Hindlimb muscle (tissue), 1 donor: Measurements from ENCODE around the gene SLAMF9. TPM values are rescaled to one million over a fixed set of nuclear protein-coding genes. Genes with fewer than 3 reads are reported as not detected.
"Not testable (repeated sequence)": the region's sequence is repeated elsewhere in the genome, so short reads cannot be mapped to it uniquely, and the experiment has no call there.

Experiments used
- DNase-seq: peaks from one replicate; pipeline ENCODE4 v3.0.0-alpha.2; 2013
- polyA plus RNA-seq: library from polyadenylated mRNA; unstranded; fragments of 120-200 nt; gene quantifications from one replicate; pipeline ENCODE4 v1.2.1, GENCODE V29; 2013; ENCODE audit not compliant: insufficient read length

Gene SLAMF9
- polyA plus RNA-seq, 1 donor: not detected

DNA sequence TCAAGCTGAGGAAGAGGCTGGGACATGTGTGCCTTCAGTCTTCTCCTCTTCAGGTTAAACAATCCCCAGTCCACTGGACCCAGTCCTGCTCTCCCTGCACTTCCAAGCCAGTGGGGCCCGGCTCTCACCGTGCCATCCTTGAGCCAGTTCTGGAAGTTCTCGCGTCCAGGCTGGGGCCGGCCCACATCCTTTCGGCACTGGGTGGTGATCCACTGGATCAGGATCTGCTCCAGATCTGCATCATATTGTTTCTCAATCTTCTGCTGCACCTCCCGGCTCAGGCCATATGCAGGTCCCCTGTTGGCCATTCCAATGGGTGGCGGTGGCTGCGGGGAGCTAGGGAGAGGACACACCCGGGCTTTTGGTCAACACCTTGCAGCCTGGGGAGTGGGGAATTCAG is 33.8 kb downstream of the SLAMF9 start:
- no peak for DNase-seq

DNA sequence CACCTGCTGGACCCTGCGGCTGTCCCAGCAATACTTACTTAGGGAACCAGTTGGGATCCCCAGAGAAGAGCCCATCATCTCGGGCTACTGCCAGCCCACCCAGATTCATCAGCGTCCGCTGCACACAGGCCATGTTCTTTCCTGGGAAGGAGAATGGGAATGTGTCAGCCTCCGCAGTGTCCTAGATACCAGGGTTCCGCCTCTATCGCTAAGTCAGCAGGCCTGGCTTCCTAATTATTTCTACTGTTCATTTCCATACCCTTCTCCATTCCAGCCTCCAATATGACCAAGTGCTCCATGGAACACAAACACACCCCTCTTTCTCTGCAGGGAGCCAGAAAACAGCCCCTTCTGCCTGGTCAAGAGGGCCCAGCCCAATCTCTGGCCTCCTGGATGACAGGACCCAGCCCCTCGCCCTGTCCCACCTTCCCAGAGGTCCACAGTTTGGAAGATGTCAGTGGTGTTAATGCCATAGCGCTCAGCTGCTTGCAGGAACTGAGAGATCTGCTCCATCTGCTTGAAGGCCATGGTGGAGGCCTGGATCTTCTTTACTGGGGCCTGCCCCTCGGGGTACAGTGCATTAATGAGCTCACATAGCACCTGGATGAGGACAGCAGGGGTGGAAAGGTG is 34.7 kb downstream of the SLAMF9 start:
- no peak for DNase-seq

DNA sequence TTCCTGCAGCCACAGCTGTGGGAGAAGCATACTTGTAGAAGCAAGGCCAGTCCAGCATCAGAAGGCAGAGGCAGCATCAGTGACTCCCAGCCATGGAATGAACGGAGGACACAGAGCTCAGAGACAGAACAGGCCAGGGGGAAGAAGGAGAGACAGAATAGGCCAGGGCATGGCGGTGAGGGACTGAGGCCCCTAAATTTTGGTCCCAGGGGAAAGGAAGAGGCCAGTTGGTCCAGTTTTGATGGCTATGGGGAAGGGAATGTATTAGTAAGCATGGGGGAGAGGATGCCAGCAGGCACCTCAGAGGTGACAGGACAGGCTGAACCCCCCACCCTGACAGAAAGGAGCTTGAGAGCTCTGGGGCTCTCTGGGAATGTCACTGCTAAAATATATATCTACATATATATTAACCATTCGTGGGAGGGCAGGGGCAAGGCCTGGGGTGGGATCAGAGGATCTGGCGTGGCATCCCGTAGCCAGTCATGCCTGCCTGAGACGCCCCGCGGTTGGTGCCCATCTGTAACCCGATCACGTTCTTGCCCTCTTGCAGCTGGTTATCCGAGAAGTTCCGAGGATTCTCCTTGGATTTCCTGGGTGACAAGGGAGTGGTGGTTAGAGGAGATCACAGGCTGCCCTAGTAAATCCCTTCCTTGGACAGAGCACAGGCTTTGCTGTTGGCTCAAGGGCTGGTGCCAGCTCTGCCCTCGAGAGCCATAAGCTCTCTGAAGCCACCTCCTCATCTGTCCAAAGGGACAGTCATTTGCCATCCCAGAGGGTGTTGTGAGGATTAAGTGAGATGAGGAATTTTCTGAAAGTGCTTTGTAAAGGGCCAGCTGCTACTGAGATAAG is 35.5 kb downstream of the SLAMF9 start:
- no peak for DNase-seq

DNA sequence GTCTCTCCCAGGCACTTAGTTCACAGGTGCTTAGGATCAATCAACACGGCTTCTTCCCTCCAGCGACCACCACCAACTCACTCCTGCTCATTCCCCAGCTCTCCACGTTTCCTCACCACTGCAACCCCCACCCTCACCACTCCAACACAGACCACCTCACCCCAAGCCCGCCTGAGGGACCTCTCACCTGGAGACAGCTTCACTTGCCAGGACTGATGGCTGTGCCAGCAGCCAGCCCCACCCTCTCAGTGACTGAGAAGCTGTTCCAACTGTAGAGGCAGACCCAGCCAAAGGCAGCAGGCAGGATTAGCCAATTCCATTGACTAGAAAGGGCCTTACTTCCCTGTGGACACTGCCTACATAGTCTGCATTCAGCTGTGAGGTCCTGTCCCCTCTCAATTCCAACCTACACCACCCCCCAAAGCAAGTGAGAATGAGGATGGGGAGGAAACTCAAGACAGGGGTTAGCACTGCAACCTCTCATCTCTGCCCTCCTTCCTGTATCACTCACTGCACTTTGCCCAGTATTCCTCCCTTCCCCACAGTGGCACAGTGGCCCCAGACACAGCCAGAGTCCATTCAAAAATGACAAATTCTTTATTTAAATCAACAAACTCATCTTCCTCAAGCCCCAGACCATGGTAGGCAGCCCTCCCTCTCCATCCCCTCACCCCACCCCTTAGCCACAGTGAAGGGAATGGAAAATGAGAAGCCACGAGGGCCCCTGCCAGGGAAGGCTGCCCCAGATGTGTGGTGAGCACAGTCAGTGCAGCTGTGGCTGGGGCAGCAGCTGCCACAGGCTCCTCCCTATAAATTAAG is 36.3 kb downstream of the SLAMF9 start:
- DNase-seq: no peak

DNA sequence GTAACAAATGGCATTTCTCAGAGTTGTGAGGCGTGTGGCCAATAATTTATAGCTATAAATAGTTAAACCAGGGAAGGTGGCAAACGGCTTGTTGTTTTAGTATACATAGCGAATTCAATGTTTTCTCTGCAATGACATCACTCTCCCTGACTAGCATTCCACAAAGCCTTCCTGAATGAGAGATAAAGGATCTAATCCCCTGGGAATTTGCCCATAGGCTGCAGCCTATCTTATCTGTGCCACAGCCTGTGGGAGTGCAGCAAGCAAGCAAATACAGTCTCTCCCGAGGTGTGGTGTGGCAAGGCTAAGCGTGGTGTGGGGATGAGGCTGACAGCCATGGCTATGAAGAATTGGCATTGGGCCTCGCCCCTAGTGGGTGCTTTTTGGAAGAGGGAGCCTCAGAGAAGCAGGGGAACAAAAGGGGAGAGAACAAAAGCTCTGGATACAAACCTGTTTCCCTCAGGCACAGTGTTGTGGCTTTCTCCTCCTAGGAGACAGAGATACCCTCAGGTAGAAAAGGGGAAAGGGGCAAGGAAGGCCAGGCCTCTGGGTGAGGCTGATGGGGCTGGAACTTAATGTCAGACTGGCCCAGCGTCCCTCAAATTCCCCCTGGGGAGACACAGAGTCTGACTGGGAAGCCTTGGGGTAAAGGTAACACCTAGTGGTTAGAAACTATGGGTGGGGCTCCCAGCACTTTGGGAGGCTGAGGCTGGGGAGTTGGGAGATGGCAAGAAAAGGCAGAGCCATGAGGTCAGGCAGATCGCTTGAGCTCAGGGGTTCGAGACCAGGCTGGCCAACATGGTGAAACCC is 37.6 kb downstream of the SLAMF9 start:
- no peak for DNase-seq

DNA sequence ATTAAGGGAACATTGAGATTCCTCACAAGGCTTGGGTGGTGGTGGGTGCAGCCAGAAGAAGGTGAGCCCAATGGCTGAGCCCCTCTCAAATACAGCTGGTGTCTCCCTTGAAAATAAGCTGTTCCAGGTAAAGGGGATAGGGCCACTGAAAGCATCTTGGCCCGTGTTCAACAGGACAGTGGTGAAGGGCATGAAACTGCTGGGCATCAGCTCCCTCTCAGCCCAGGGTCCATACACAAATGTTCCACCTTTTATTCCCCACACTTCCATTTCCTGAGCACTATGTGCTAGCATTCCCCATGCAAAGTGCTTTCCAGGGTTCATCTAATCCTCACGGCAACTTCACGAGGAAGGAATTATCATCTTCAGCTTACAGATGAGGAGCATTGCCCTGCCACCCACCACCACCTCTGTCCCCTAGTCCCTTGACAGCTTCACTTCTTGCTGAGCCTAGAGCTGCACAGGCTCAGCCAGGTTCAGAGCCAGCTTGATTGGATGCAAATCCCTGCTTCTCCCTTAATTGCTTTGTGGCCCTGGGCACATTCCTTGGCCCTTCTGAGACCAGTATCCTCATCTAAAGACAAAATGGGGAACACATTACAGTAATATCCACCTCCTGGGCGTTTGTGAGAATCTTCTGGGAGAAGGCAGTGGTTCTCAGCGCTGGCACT is 38.3 kb downstream of the SLAMF9 start:
- no peak for DNase-seq

DNA sequence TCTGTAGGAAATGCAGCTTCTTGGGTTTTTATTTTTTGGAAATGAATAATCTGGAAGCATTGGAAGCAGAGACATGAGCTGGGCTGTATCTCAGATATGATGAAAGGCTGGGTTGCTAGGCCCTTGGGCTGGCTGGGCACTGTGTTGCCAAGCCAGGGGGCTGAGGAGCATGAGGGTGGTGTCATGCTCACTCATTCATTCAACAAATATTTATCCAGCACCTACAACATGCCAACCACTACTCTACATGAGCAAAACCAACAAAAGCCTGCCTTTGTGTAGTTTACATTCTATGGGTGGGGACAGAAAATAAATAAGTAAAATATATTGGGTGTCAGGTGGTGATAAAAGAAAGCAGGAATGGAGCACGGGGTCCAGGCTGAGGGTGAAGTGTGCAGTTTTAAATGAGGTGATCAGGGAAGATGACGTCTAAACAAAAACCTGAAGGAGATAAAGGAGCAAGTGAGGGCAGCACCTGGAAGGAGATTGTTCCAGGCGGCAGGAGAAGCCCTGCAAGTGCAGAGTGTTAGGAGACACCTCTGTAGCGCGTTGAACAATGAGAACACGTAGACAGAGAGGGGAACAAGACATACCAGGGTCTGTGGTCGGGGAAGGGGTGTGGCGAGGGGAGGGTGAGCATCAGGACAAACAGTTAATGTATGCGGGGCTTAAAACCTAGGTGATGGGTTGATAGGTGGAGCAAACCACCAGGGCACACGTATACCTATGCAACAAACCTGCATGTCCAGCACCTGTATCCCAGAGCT is 39.6 kb downstream of the SLAMF9 start:
- DNase-seq: no peak

DNA sequence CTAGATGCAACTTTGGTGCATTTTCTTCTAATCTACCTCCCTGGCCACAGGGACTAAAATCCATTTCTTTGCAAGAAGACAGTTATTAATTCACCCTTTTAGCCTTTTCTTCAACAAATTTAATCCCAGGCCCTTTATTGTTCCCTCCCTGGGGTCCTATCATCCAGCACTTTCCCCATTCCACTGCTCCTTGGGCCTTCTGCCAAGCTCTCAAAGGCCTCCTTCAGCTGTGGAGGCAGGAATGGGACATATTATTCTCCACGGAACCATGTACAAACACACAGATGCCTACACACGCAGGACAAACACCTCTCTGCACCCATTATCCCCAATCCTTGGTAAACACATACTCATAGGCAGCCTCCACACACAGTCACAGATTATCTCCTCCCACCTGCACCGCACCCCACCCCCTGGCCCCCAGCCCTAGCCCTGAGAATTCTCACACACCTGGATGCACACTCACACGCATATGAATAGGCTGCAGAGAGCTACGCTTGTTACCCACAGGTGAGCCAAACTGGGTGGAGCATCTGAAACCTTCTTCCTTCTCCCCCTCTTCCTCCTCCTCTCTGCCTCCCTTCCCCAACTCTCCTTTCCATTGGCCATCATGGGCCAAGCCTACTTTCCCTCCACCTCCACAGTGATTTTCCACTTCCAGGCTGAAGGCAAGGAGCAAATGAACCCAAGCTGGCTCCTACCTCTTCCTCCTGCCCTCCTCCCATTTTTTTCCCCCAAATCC is 40.4 kb downstream of the SLAMF9 start:
- no peak for DNase-seq

DNA sequence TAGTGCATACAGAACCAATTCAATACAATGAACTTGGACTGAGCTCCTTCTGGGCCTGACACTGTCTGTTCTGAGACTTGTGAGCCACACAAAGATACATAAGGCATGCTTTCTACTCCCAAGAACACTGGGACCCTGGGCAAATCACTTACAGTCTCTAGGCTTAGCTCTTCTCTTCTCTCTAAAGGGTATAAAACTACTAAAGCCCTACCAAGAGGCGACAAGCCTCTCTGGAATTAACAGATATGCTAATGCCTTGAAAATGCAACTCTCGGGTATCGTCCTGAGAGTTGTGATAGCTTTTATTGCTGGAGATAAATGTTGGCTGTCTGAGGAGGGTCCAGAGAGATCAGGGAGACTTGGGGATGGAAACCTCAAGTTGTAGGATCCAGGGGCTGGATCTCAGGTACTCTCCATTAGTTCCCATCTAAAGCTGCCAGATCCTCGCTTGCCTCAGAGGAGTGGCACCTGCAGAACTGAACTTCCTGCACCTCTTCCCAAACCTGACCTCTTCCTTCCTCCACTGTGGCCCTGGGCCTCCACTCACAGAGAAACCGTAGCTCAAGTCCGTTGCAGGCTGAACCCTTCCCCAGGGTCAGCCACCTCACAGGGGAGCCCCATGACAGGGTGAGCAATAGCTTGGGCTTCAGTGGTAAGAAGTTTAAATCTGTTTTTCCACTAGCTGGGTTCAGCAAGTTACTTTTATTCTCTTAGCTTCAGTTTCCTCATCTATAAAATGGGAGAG is 42.5 kb downstream of the SLAMF9 start:
- no peak for DNase-seq

DNA sequence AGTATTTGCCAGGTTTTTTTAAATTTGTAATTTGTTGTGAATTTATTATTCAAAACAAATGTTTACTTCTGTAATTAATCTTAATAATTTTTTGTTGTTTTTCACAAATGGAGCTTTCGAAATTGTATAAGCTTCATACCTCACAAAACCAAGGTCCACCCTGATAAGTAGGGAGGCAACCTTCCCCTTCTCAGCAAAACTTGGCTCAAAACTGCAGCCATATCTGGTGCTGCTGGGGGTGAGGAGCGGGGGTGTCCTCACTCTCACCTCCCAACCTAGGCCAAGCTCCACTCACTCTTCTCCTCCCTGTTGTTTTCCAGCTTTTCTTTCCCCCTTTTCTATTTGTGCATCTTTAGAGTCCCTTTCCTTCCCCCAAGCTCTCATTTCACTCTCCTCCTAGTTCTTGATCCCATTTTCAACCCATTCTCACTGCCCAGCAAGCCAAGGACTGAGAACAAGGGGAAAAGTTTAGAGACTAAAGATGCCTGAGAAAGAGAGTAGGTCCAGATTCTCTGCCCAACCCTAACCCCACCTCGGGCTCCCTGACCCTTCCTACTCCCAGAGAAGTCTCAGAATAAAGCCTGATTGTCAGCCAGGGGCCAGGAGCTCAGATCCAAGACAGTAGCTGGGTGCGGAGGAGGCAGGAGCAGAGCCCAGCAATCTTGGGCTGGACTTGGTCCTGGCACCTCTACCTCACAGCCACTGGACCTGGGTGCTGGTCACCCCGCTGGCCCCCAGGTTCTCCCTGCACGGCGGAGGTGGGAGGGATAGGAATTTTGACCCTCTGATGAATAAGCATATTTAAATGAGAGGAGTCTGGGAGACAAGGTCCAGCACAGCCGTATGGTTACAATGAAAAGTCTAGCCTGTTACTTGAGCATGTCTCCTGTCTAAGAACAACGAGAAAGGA is 45.8 kb downstream of the SLAMF9 start:
- no peak for DNase-seq

DNA sequence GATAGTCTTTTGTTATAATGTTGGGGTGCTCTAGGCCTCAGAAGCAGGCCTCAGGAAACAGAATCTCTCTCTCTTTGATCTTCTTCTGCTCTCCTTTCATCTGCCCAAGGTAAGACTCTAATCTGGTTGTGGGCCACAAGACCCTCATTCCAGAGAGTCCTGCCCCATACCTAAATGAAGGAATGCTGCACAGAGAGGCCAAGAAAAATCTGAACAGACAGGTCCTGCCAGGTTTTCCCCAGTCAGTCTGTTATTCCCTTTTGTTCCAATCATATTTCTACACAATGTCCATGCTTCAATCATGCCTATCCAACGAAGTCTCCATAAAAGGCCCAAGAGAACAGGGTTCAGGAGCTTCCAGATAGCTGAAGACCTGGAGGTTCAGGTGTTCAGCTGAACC is 47.1 kb downstream of the SLAMF9 start:
- DNase-seq: no peak

DNA sequence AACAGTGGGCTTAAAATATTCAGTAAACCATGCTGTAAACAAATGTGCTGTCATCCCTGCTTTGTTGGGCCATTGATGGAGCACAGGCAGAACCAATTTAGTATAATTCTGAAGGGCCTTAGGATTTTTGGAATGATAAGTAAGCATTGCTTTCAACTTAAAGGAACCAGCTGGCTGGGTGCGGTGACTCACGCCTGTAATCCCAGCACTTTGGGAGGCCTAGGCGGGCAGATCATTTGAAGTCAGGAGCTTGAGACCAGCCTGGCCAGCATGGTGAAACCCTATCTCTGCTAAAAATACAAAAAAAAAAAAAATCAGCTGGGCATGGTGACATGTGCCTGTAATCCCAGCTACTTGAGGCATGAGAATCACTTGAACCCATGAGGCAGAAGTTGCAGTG is 50.0 kb downstream of the SLAMF9 start:
- not testable (repeated sequence) for DNase-seq

DNA sequence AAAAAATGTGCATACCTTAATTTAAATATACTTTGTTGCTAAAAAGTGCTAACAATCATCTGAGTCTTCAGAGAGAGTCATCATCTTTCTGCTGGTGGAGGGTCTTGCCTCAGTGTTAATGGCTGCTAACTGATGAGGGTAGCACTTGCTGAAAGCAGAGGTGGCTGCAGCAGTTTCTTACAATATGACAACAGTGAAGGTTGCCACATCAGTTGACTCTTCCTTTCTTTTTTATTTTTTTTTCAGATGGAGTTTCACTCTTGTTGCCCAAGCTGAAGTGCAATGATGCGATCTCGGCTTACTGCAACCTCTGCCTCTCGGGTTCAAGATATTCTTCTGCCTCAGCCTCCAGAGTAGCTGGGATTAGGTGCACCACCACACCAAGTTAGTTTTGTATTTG is 51.5 kb downstream of the SLAMF9 start:
- no peak for DNase-seq

Other genes starting within 250 kb of the SLAMF9 start
- not detected for gene CRP, start 239.6 kb downstream of the SLAMF9 start, polyA plus RNA-seq
- 10.2 TPM for gene DUSP23, start 173.3 kb downstream of the SLAMF9 start, polyA plus RNA-seq
- not detected for gene FCRL6, start 151.9 kb downstream of the SLAMF9 start, polyA plus RNA-seq
- gene SLAMF8, start 127.4 kb downstream of the SLAMF9 start, polyA plus RNA-seq: 0.45 TPM
- gene VSIG8, start 91.6 kb downstream of the SLAMF9 start, polyA plus RNA-seq: not detected
- gene CFAP45, start 54.1 kb downstream of the SLAMF9 start, polyA plus RNA-seq: 0.40 TPM
- gene TAGLN2, start 28.7 kb downstream of the SLAMF9 start, polyA plus RNA-seq: 155 TPM
- 0.65 TPM for gene IGSF9, start 8.6 kb downstream of the SLAMF9 start, polyA plus RNA-seq
- 5.0 TPM for gene PIGM, start 77.8 kb upstream of the SLAMF9 start, polyA plus RNA-seq
- gene KCNJ10, start 115.9 kb upstream of the SLAMF9 start, polyA plus RNA-seq: 0.46 TPM
- 0.09 TPM for gene KCNJ9, start 127.3 kb upstream of the SLAMF9 start, polyA plus RNA-seq
- gene IGSF8, start 144.4 kb upstream of the SLAMF9 start, polyA plus RNA-seq: 21.6 TPM
- 87.0 TPM for gene ATP1A2, start 161.5 kb upstream of the SLAMF9 start, polyA plus RNA-seq
- 4.0 TPM for gene ATP1A4, start 197.4 kb upstream of the SLAMF9 start, polyA plus RNA-seq
- 912 TPM for gene CASQ1, start 236.3 kb upstream of the SLAMF9 start, polyA plus RNA-seq